ENCODE data around the gene KCNB1.

- TF ChIP-seq CTCF (IDR thresholded peaks at IDR 0.05) (no peak), POLR2A (IDR thresholded peaks at IDR 0.05) (no peak)
Observed at GRCh38 chr20:49446080-49446479, 36.4 kb downstream of the KCNB1 start.

Measured in uterus (tissue), 2 donors.